Transverse colon (tissue), 4 donors: ENCODE results near the gene DCAF8.

Experiments used
- POLR2A ChIP-seq: fragments of 450-650 bp; IDR thresholded peaks from one replicate; pipeline ENCODE4 v1.6.1; 2016; ENCODE audit warnings: antibody characterized with exemption, mild to moderate bottlenecking, moderate library complexity
- POLR2AphosphoS5 ChIP-seq, 3 donors: sonication (generic); formaldehyde crosslinking; IDR thresholded peaks; one replicate each; pipeline ENCODE4 v1.6.1; 2016; ENCODE audit warnings: antibody characterized with exemption in 3 of 3
- TF ChIP-seq, protein P1 (sequence below), 5 experiments: fragments of 200-600 bp in 3 of 5; fragments of 450-650 bp in 2 of 5; sonication (generic) in 3 of 5; IDR thresholded peaks; 1 replicate in 2 of 5; 2 replicates in 3 of 5; pipeline ENCODE4 v1.5.1; 2016 to 2017; ENCODE audit warnings: antibody characterized with exemption in 5 of 5, inconsistent platforms in 3 of 5, mild to moderate bottlenecking in 2 of 5, moderate library complexity in 1 of 5

DNA sequence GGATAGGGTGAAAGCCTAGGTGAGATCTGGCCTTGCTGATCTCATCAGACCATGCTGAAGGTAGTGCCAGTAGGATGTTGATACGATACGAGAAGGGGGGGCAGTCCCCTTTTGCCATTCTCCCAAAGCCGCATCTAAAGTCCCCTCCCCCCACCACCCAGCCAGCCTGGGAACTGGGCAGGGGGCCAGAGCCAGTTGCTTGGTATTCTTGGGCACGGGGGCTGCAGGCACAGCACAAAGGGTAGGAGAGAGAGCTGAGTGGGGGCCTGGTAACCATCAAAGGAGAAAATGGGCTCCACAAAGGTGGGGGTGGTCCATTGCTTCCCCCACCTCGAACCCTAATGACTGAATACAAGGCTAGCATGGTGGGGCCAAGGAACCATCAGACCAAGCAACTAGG is 51.8 kb downstream of the DCAF8 start:
- TF ChIP-seq, protein P1, sequence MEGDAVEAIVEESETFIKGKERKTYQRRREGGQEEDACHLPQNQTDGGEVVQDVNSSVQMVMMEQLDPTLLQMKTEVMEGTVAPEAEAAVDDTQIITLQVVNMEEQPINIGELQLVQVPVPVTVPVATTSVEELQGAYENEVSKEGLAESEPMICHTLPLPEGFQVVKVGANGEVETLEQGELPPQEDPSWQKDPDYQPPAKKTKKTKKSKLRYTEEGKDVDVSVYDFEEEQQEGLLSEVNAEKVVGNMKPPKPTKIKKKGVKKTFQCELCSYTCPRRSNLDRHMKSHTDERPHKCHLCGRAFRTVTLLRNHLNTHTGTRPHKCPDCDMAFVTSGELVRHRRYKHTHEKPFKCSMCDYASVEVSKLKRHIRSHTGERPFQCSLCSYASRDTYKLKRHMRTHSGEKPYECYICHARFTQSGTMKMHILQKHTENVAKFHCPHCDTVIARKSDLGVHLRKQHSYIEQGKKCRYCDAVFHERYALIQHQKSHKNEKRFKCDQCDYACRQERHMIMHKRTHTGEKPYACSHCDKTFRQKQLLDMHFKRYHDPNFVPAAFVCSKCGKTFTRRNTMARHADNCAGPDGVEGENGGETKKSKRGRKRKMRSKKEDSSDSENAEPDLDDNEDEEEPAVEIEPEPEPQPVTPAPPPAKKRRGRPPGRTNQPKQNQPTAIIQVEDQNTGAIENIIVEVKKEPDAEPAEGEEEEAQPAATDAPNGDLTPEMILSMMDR (IDR thresholded peaks at IDR 0.05) = no peak
- no peak for TF ChIP-seq POLR2AphosphoS5 (IDR thresholded peaks at IDR 0.05)
- TF ChIP-seq POLR2A = no peak
